Epithelial cell of proximal tubule (primary cell): ENCODE measurements around the gene PPP2R2C. TPM values are rescaled to one million over a fixed set of nuclear protein-coding genes. Genes with fewer than 3 reads are reported as not detected.

Experiments
- DNase-seq: peaks from one replicate; pipeline ENCODE4 v3.0.0-alpha.2; 2011; ENCODE audit warnings: low read depth
- H3K4me3 ChIP-seq: 2 replicates; pipeline ENCODE4 v1.5.1; 2011; ENCODE audit warnings: low read depth, mild to moderate bottlenecking, low read length
- CTCF ChIP-seq: conservative IDR thresholded peaks from 2 replicates; pipeline ENCODE4 v1.5.1; 2012; ENCODE audit warnings: low read depth, mild to moderate bottlenecking, low read length
- total RNA-seq: library from RNA; depleted of rRNA; stranded (reverse); fragments of >200 nt; gene quantifications from 2 replicates; pipeline ENCODE4 v1.2.3, GENCODE V29; 2015

PPP2R2C gene
- total RNA-seq, 1 donor from 2014 or later: not detected

GRCh38 chr4:6339818-6340445 is 132.5 kb downstream of the PPP2R2C start:
- TF ChIP-seq CTCF: no peak
- DNase-seq: no peak
- H3K4me3 ChIP-seq: no peak overlapping the region

- TF ChIP-seq CTCF: no peak
- DNase-seq: no peak
- H3K4me3 ChIP-seq: no peak overlapping the region
These were observed 133.2 kb downstream of the PPP2R2C start for GRCh38 chr4:6338951-6339817.

GRCh38 chr4:6338175-6338950 is 134.1 kb downstream of the PPP2R2C start:
- DNase-seq: no peak
- no peak for TF ChIP-seq CTCF
- no peak overlapping the region for H3K4me3 ChIP-seq

- no peak for DNase-seq
- no peak for TF ChIP-seq CTCF
- no peak overlapping the region for H3K4me3 ChIP-seq
These were observed 135.0 kb downstream of the PPP2R2C start for GRCh38 chr4:6337331-6337935.

GRCh38 chr4:6336166-6336565 is 136.2 kb downstream of the PPP2R2C start:
- no peak for DNase-seq
- no peak for TF ChIP-seq CTCF
- no peak overlapping the region for H3K4me3 ChIP-seq

- no peak overlapping the region for H3K4me3 ChIP-seq
- DNase-seq: no peak
- TF ChIP-seq CTCF: no peak
These were observed 137.3 kb downstream of the PPP2R2C start for GRCh38 chr4:6335040-6335590.
